A673 (cell line): ENCODE measurements around the gene TSKS. TPM values are rescaled to one million over a fixed set of nuclear protein-coding genes. Genes with fewer than 3 reads are reported as not detected.

Experiments used
- BruUV-seq: library from RNA; stranded (reverse); fragments of 400-500 nt; replicated peaks from 2 replicates; lab custom pipeline; 2021; lab: Mats Ljungman, UMichigan
- CTCF ChIA-PET: fragments of 300-600 bp; sonication (Branson Sonifier 250); formaldehyde crosslinking; loops from one replicate; lab custom pipeline; 2022; ENCODE audit warnings: antibody characterized with exemption; lab: Charles Lee
- POLR2A ChIA-PET: fragments of 300-600 bp; sonication (Branson Sonifier 250); formaldehyde crosslinking; loops from one replicate; lab custom pipeline; 2022; ENCODE audit warnings: antibody characterized with exemption; ENCODE audit not compliant: low non-redundant PET; lab: Charles Lee
- DNase-seq: peaks from one replicate; pipeline ENCODE4 v3.0.0-alpha.2; 2015; ENCODE audit warnings: low spot score
- H3K27ac ChIP-seq: fragments of 200-600 bp; sonication (generic); 2 replicates; pipeline ENCODE4 v1.5.1; 2016; ENCODE audit warnings: mixed run types, low read depth, mild to moderate bottlenecking, mixed read lengths, antibody characterized with exemption, low read length; ENCODE audit not compliant: poor library complexity, severe bottlenecking
- H3K27me3 ChIP-seq: fragments of 200-600 bp; sonication (generic); replicated peaks from 2 replicates; pipeline ENCODE4 v1.6.1; 2017; ENCODE audit warnings: mixed run types, low read depth, mild to moderate bottlenecking, mixed read lengths, antibody characterized with exemption, low read length; ENCODE audit not compliant: insufficient read depth, poor library complexity
- H3K36me3 ChIP-seq: fragments of 200-600 bp; sonication (generic); 2 replicates; pipeline ENCODE4 v1.6.1; 2016; ENCODE audit warnings: mixed run types, mild to moderate bottlenecking, mixed read lengths, antibody characterized with exemption, low read length; ENCODE audit not compliant: insufficient read depth, poor library complexity, severe bottlenecking
- H3K4me1 ChIP-seq: fragments of 200-600 bp; sonication (generic); 2 replicates; pipeline ENCODE4 v1.6.1; 2017; ENCODE audit warnings: mixed run types, mild to moderate bottlenecking, mixed read lengths, antibody characterized with exemption, low read length; ENCODE audit not compliant: insufficient read depth, poor library complexity, severe bottlenecking
- H3K4me3 ChIP-seq: fragments of 200-600 bp; sonication (generic); 2 replicates; pipeline ENCODE4 v1.5.1; 2016; ENCODE audit warnings: low read depth, mixed run types, mild to moderate bottlenecking, mixed read lengths, low read length; ENCODE audit not compliant: poor library complexity, severe bottlenecking
- H3K9me3 ChIP-seq: fragments of 200-600 bp; sonication (generic); 2 replicates; pipeline ENCODE4 v1.6.1; 2016; ENCODE audit warnings: mixed run types, low read depth, mild to moderate bottlenecking, mixed read lengths, antibody characterized with exemption, low read length; ENCODE audit not compliant: poor library complexity, severe bottlenecking
- CTCF ChIP-seq: fragments of 300-800, 200-600 bp; sonication (generic); conservative IDR thresholded peaks from 2 replicates; pipeline ENCODE4 v1.5.1; 2017; ENCODE audit warnings: low read depth, mild to moderate bottlenecking, antibody characterized with exemption, low read length, moderate library complexity, mixed read lengths
- EZH2 ChIP-seq: fragments of 200-600 bp; sonication (generic); IDR thresholded peaks from 2 replicates; pipeline ENCODE4 v1.6.1; 2017; ENCODE audit warnings: borderline replicate concordance, low read depth, mild to moderate bottlenecking, mixed read lengths, antibody characterized with exemption, low read length; ENCODE audit not compliant: poor library complexity, severe bottlenecking
- intact Hi-C: fragments of 100-400 bp; cut with micrococcal nuclease; formaldehyde crosslinking; loops from one replicate; pipeline ENCODE4 v1.10.0; 2022; ENCODE audit not compliant: unreplicated experiment
- total RNA-seq: library from RNA; stranded (reverse); gene quantifications from 2 replicates; pipeline ENCODE4 v1.2.3, GENCODE V29; 2021

TSKS gene
- total RNA-seq, 1 experiment from 2014 or later: not detected

DNA sequence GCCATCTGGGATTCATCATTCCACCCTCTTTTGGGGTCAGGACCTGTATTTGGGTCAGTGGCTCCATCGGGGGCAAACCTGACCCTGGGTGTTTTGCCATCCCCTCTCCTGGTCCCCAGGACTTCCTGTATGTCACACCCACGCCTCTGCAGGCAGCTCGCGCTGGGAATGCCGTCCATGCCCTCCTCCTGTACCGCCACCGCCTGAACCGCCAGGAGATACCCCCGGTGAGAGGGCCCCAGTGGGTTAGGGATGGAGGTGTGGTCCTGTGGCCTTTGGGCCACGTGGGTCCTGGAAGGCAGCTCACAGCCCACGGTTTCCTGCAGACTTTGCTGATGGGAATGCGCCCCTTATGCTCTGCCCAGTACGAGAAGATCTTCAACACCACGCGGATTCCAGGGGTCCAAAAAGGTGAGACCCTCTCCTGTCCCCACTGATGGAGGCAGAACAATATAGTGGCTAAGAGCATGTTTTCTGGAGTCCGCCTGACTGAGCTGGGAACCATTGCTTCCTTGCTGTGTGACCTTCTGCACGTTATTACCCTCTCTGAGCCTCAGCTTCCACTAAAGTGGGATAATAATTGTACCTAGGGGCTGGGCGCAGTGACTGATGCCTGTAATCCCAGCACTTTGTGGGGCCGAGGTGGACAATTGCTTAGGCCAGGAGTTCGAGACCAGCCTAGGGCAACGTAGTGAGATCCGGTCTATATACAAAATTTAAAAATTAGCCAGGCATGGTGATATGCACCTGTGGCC lies 58.0 kb downstream of the TSKS start:
- CTCF ChIA-PET: no interaction called here
- no peaks in the 10 kb centered on the region for H3K9me3 ChIP-seq
- POLR2A ChIA-PET: no interaction called here
- BruUV-seq: no TSS peak
- H3K27ac ChIP-seq: no peak overlapping the region
- no peaks in the 10 kb centered on the region for H3K27me3 ChIP-seq
- H3K4me1 ChIP-seq: no peaks in the 10 kb centered on the region
- intact Hi-C loops: no loop called here
- H3K36me3 ChIP-seq: no peaks in the 10 kb centered on the region
- DNase-seq: no peak
- H3K4me3 ChIP-seq: no peak overlapping the region
- no peak for TF ChIP-seq CTCF
- TF ChIP-seq EZH2: no peak

GRCh38 chr19:49701271-49701786 lies 61.8 kb downstream of the TSKS start:
- POLR2A ChIA-PET: no interaction called here
- H3K36me3 ChIP-seq: no peaks in the 10 kb centered on the region
- no peak for TF ChIP-seq EZH2
- TF ChIP-seq CTCF: no peak
- intact Hi-C loops: no loop called here
- no peak overlapping the region for H3K4me3 ChIP-seq
- H3K27me3 ChIP-seq: no peaks in the 10 kb centered on the region
- CTCF ChIA-PET: no interaction called here
- H3K27ac ChIP-seq: no peak overlapping the region
- DNase-seq: no peak
- BruUV-seq: no TSS peak
- no peaks in the 10 kb centered on the region for H3K4me1 ChIP-seq
- H3K9me3 ChIP-seq: no peaks in the 10 kb centered on the region

DNA sequence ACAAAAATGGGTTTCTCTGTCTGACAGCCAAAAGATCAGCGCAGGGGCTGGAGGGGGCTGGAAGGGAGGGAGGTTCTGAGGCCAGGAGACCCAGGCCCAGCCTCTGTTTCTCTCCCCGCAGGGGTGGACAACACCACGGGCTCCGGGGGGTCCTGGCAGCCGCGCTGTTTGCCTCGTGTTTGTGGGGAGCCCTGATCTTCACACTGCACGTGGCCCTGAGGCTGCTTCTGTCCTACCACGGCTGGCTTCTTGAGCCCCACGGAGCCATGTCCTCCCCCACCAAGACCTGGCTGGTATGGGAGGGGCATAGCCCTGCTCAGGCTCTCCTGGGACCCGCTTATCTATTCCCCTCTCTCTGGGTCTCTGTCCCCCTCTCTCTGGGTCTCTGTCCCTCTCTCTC lies 62.5 kb downstream of the TSKS start:
- no peak for TF ChIP-seq CTCF
- TF ChIP-seq EZH2: no peak
- no peaks in the 10 kb centered on the region for H3K4me1 ChIP-seq
- BruUV-seq: no TSS peak
- ChIA-PET CTCF (no interaction called here), POLR2A (interaction anchor here (0.6 to 0.7 kb wide), 2 partner anchors 22 to 125 kb away, joined by 4 to 8 read pairs; no protein-coding TSS in a partner anchor)
- no peaks in the 10 kb centered on the region for H3K36me3 ChIP-seq
- intact Hi-C loops: no loop called here
- no peaks in the 10 kb centered on the region for H3K27me3 ChIP-seq
- no peak overlapping the region for H3K4me3 ChIP-seq
- DNase-seq: no peak
- H3K27ac ChIP-seq: no peak overlapping the region
- H3K9me3 ChIP-seq: no peaks in the 10 kb centered on the region
